Measurements from ENCODE around the gene C10orf53.
"Not testable (repeated sequence)": the region's sequence is repeated elsewhere in the genome, so short reads cannot be mapped to it uniquely, and the experiment has no call there.

DNA sequence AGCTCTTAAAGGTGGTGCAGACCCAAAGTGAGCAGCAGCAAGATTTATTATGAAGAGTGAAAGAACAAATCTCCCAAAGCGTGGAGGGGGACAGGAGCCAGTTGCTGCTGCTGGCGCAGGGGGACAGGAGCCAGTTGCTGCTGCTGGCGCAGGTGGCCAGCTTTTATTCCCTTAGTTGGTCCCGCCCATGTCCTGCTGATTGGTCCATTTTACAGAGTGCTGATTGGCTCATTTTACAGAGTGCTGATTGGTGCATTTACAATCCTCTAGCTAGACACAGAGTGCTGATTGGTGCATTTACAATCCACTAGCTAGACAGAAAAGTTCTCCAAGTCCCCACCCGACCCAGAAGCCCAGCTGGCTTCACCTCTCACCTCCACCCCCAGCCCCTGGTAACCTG, 3.0 kb downstream of the C10orf53 start:
- not testable (repeated sequence) for TF ChIP-seq BRCA1 (IDR thresholded peaks at IDR 0.05; ENCODE audit: low read depth, low read length); EP300 (IDR thresholded peaks at IDR 0.05; ENCODE audit: borderline replicate concordance in 1 of 2, low read depth in 2 of 2, low read length in 2 of 2); SP2 (IDR thresholded peaks at IDR 0.05; ENCODE audit: low read length); NRF1 (IDR thresholded peaks at IDR 0.05; ENCODE audit: low read depth, low read length); POLR2A (IDR thresholded peaks at IDR 0.05; ENCODE audit: control extremely low read depth in 1 of 2, low read depth in 2 of 2, low read length in 2 of 2); CREB1 (IDR thresholded peaks at IDR 0.05); CHD2 (IDR thresholded peaks at IDR 0.05; ENCODE audit: low read length); JUN (IDR thresholded peaks at IDR 0.05; ENCODE audit: low read depth, low read length)
- TF ChIP-seq, protein P1, sequence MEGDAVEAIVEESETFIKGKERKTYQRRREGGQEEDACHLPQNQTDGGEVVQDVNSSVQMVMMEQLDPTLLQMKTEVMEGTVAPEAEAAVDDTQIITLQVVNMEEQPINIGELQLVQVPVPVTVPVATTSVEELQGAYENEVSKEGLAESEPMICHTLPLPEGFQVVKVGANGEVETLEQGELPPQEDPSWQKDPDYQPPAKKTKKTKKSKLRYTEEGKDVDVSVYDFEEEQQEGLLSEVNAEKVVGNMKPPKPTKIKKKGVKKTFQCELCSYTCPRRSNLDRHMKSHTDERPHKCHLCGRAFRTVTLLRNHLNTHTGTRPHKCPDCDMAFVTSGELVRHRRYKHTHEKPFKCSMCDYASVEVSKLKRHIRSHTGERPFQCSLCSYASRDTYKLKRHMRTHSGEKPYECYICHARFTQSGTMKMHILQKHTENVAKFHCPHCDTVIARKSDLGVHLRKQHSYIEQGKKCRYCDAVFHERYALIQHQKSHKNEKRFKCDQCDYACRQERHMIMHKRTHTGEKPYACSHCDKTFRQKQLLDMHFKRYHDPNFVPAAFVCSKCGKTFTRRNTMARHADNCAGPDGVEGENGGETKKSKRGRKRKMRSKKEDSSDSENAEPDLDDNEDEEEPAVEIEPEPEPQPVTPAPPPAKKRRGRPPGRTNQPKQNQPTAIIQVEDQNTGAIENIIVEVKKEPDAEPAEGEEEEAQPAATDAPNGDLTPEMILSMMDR (IDR thresholded peaks at IDR 0.05; ENCODE audit: control extremely low read depth in 1 of 3, insufficient read depth in 1 of 3, low read depth in 1 of 3, low read length in 3 of 3): not testable (repeated sequence)
- TF ChIP-seq, protein P2, sequence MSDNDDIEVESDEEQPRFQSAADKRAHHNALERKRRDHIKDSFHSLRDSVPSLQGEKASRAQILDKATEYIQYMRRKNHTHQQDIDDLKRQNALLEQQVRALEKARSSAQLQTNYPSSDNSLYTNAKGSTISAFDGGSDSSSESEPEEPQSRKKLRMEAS (IDR thresholded peaks at IDR 0.05): not testable (repeated sequence)
- TF ChIP-seq, protein P3, sequence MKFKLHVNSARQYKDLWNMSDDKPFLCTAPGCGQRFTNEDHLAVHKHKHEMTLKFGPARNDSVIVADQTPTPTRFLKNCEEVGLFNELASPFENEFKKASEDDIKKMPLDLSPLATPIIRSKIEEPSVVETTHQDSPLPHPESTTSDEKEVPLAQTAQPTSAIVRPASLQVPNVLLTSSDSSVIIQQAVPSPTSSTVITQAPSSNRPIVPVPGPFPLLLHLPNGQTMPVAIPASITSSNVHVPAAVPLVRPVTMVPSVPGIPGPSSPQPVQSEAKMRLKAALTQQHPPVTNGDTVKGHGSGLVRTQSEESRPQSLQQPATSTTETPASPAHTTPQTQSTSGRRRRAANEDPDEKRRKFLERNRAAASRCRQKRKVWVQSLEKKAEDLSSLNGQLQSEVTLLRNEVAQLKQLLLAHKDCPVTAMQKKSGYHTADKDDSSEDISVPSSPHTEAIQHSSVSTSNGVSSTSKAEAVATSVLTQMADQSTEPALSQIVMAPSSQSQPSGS (IDR thresholded peaks at IDR 0.05; ENCODE audit: low read length): not testable (repeated sequence)
